ENCODE results near the gene PSME4. TPM values are rescaled to one million over a fixed set of nuclear protein-coding genes. Genes with fewer than 3 reads are reported as not detected.

Gene PSME4
- total RNA-seq, 1 donor from 2014 or later, result 74.3 TPM

DNA sequence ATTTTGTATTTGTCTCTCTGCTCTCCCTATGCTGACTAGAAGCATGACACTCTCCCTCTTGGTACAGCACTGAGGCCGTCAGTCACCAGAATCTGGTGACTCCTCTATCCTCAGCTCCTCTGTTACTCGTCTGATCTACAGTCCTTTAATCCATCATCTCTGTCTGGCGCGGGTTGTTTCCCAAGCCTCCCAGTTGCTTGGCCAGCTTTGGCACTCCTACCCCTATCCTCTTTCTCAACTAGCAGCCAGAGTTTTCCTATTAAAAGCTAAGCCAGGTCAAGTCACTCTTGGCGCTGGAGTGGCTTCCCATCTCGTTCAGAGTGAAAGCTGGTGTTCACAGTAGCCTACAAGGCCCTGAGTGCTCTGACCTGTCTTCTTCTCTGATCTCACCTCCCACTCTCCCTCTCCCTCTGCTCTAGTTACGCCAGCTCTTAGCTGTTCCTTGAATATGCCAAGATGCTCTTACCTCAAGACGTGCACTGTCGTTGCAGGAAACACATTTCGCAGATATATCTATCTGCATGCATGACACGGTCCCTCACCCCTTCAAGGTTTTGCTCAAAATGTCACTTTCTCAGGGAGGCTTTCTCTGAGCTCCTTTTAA lies 41.8 kb upstream of the PSME4 start:
- no peak for TF ChIP-seq CTCF (IDR thresholded peaks at IDR 0.05)
- ATAC-seq (ENCODE audit: low read depth) (no peak), DNase-seq (no peak)
- no peaks in the 10 kb centered on the region for H3K27me3 Mint-ChIP-seq
- intact Hi-C loops (cut with micrococcal nuclease), result loop anchor here (5.0 kb wide), 1 partner anchor 35 kb away; no protein-coding TSS in a partner anchor
- ChIA-PET POLR2A (interaction anchor here (0.6 kb wide), 2 partner anchors 21 to 41 kb away, joined by 3 to 7 read pairs; no protein-coding TSS in a partner anchor), CTCF (no interaction called here)
- H3K27ac Mint-ChIP-seq, result no peak overlapping the region
- H3K4me3 Mint-ChIP-seq, result no peak overlapping the region
- no peaks in the 10 kb centered on the region for H3K9me3 Mint-ChIP-seq
- peaks cover 49% of the 10 kb centered on the region for H3K4me1 Mint-ChIP-seq
- peaks cover 3% of the 10 kb centered on the region for H3K36me3 Mint-ChIP-seq (ENCODE audit: low read depth)

DNA sequence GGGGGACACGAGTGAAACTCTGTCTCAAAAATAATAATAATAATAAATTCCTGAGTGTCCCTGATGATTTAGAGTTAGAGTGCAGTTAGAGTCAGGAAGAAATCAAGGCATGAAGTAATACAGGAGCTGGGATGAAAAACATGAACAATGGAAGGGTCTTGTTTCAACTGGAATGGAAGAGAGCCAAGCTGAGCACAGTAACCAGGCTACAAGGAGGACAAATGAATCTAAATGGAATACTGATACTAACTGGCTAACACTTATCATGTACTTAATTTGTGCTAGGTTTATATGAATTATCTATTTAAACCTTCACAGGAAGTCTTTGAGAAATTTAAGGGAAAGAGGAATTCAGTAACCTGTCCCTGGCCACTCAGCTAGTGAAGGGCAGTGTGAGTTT lies 38.8 kb upstream of the PSME4 start:
- H3K4me1 Mint-ChIP-seq, result peaks cover 38% of the 10 kb centered on the region
- intact Hi-C loops (cut with micrococcal nuclease), result no loop called here
- ChIA-PET CTCF (no interaction called here), POLR2A (no interaction called here)
- no peaks in the 10 kb centered on the region for H3K9me3 Mint-ChIP-seq
- H3K36me3 Mint-ChIP-seq (ENCODE audit: low read depth), result peaks cover 1% of the 10 kb centered on the region
- DNase-seq (no peak), ATAC-seq (ENCODE audit: low read depth) (no peak)
- no peak overlapping the region for H3K4me3 Mint-ChIP-seq
- TF ChIP-seq CTCF (IDR thresholded peaks at IDR 0.05), result no peak
- H3K27me3 Mint-ChIP-seq, result no peaks in the 10 kb centered on the region
- H3K27ac Mint-ChIP-seq, result no peak overlapping the region

GRCh38 chr2:54008439-54008838 lies 37.6 kb upstream of the PSME4 start:
- Mint-ChIP-seq H3K36me3 (ENCODE audit: low read depth) (peaks cover 1% of the 10 kb centered on the region), H3K27ac (no peak overlapping the region), H3K4me3 (no peak overlapping the region), H3K27me3 (no peaks in the 10 kb centered on the region), H3K4me1 (peaks cover 28% of the 10 kb centered on the region), H3K9me3 (no peaks in the 10 kb centered on the region)
- no peak for DNase-seq
- CTCF ChIA-PET, result no interaction called here
- no peak for TF ChIP-seq CTCF (IDR thresholded peaks at IDR 0.05)
- no peak for ATAC-seq (ENCODE audit: low read depth)
- intact Hi-C loops (cut with micrococcal nuclease), result no loop called here
- POLR2A ChIA-PET, result no interaction called here

DNA sequence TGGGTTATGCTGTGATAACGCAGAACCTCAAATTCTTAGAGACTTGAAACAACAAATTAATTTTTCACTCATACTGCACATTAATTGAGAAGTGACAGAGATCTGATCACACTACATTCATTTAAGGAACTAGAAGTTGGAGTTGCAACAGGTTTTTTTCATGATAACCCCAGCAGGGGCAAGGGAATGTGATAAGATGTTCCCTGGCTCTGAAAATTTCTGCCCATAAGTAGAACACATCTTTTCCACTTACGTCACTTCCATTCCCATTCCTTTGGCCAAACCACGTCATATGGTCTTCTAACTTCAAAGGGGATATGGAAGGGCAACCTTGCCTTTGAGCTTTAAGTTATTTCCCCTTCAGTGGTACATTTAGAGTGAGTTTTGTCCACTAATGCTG lies 29.7 kb upstream of the PSME4 start:
- no peak for DNase-seq
- Mint-ChIP-seq H3K27me3 (no peaks in the 10 kb centered on the region), H3K4me1 (no peaks in the 10 kb centered on the region), H3K4me3 (no peak overlapping the region), H3K9me3 (no peaks in the 10 kb centered on the region), H3K27ac (no peak overlapping the region), H3K36me3 (ENCODE audit: low read depth) (no peaks in the 10 kb centered on the region)
- no peak for TF ChIP-seq CTCF (IDR thresholded peaks at IDR 0.05)
- ChIA-PET POLR2A (interaction anchor here (0.5 kb wide), 1 partner anchor 223 kb away, joined by 10 read pairs; no protein-coding TSS in a partner anchor), CTCF (no interaction called here)
- intact Hi-C loops (cut with micrococcal nuclease), result no loop called here
- ATAC-seq (ENCODE audit: low read depth), result no peak

DNA sequence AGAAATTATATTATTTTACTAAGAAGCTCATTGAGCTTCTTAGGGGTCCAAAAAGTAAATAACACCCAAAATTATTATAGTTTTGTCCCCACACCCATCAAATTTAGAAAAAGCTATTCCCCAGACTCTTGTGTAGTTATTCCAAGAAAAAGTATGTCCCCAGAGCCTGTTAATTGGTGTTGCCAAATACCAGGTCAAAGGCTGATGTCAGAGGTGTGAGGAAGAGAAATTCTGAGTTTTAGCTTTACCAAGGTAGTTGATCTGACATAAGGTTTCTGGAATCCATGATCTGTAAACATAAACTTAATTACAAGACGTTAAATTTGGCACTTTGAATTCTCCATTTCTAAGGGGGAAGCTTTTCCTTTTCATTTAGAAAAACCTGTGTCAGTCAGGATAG lies 29.3 kb upstream of the PSME4 start:
- ATAC-seq (ENCODE audit: low read depth), result no peak
- TF ChIP-seq CTCF (IDR thresholded peaks at IDR 0.05), result no peak
- Mint-ChIP-seq H3K9me3 (no peaks in the 10 kb centered on the region), H3K4me3 (no peak overlapping the region), H3K27ac (no peak overlapping the region), H3K27me3 (no peaks in the 10 kb centered on the region), H3K4me1 (peaks cover under 1% of the 10 kb centered on the region), H3K36me3 (ENCODE audit: low read depth) (no peaks in the 10 kb centered on the region)
- intact Hi-C loops (cut with micrococcal nuclease), result no loop called here
- ChIA-PET CTCF (no interaction called here), POLR2A (interaction anchor here (0.5 kb wide), 1 partner anchor 222 kb away, joined by 10 read pairs; no protein-coding TSS in a partner anchor)
- no peak for DNase-seq
